Fibroblast of skin of abdomen (primary cell): Measurements from ENCODE around the gene NEAT1. TPM values are rescaled to one million over a fixed set of nuclear protein-coding genes. Genes with fewer than 3 reads are reported as not detected.

Experiments used
- DNase-seq: peaks from one replicate; pipeline ENCODE4 v3.0.0-alpha.2; 2013
- polyA plus RNA-seq, 2 experiments: library from polyadenylated mRNA; unstranded; fragments of 120-200 nt; gene quantifications; one replicate each; pipeline ENCODE4 v1.2.1, GENCODE V29; 2013; ENCODE audit not compliant: insufficient read length in 2 of 2

NEAT1 gene
- 153 TPM for polyA plus RNA-seq (2013, experiment 1 of 2; ENCODE audit: insufficient read length)
- polyA plus RNA-seq (2013, experiment 2 of 2; ENCODE audit: insufficient read length): 144 TPM

- peak; percentile 94 for DNase-seq
Observed at GRCh38 chr11:65422633-65423515, at the start of gene NEAT1. NEAT1 (plus strand) TSS chr11:65422798.

- no peak for DNase-seq
Observed at GRCh38 chr11:65373839-65374580, 48.6 kb upstream of the NEAT1 start.

- DNase-seq: no peak
Observed at GRCh38 chr11:65375012-65375411, 47.6 kb upstream of the NEAT1 start.

GRCh38 chr11:65376138-65376713 lies 46.4 kb upstream of the NEAT1 start:
- no peak for DNase-seq

- no peak for DNase-seq
Observed at GRCh38 chr11:65377036-65377435, 45.6 kb upstream of the NEAT1 start.

- no peak for DNase-seq
Observed at GRCh38 chr11:65377777-65378176, 44.8 kb upstream of the NEAT1 start.

- DNase-seq: no peak
Observed at GRCh38 chr11:65378208-65378927, 44.2 kb upstream of the NEAT1 start.

- no peak for DNase-seq
Observed at GRCh38 chr11:65378928-65379638, 43.5 kb upstream of the NEAT1 start.

- DNase-seq: no peak
Observed at GRCh38 chr11:65379698-65380459, 42.7 kb upstream of the NEAT1 start.

- no peak for DNase-seq
Observed at GRCh38 chr11:65380460-65381119, 42.0 kb upstream of the NEAT1 start.

GRCh38 chr11:65381716-65382032 lies 40.9 kb upstream of the NEAT1 start:
- peak; percentile 61 for DNase-seq

GRCh38 chr11:65382033-65382803 lies 40.4 kb upstream of the NEAT1 start, which contains the start of gene SLC25A45:
SLC25A45 (minus strand) TSS chr11:65382646; CDS start chr11:65381951, 695 bp downstream.
- DNase-seq: peak; percentile 98

GRCh38 chr11:65382804-65383368 lies 39.7 kb upstream of the NEAT1 start:
- DNase-seq: no peak

- no peak for DNase-seq
Observed at GRCh38 chr11:65383778-65384177, 38.8 kb upstream of the NEAT1 start.

GRCh38 chr11:65384301-65384889 lies 38.2 kb upstream of the NEAT1 start:
- no peak for DNase-seq

- DNase-seq: peak; percentile 74
Observed at GRCh38 chr11:65386307-65387140, 36.1 kb upstream of the NEAT1 start, which contains the start of gene FRMD8. FRMD8 (plus strand) TSS chr11:65386637; CDS start chr11:65387037, 400 bp downstream.

- no peak for DNase-seq
Observed at GRCh38 chr11:65388731-65389130, 33.9 kb upstream of the NEAT1 start.
